A549 (cell line): ENCODE results near the gene WDR75. TPM values are rescaled to one million over a fixed set of nuclear protein-coding genes. Genes with fewer than 3 reads are reported as not detected.
A peak's percentile ranks its signal among the peaks of the same experiment; 100 is the strongest.

Experiments used
- ATAC-seq, 2 experiments: fragments of 200-7000 bp in 1 of 2; fragments of >200 bp in 1 of 2; cut with Nextera tagmentation in 1 of 2; cut with Tn5 transposase in 1 of 2; 3 replicates each; pipeline versions ENCODE4 v1.8.0 to v1.9.1; 2018 to 2020; ENCODE audit warnings: mild to moderate bottlenecking in 1 of 2, moderate library complexity in 1 of 2
- CTCF ChIA-PET: fragments of 300-600 bp; sonication (Branson Sonifier 250); formaldehyde crosslinking; extraction: SDS; loops from one replicate; lab custom pipeline; 2021; ENCODE audit warnings: antibody characterized with exemption, inconsistent platforms; lab: Yijun Ruan, JAX
- POLR2A ChIA-PET: fragments of 350-600 bp; formaldehyde crosslinking; extraction: SDS; loops from one replicate; lab custom pipeline; 2021; ENCODE audit warnings: antibody characterized with exemption, inconsistent platforms; lab: Yijun Ruan, JAX
- DNase-seq, 2 experiments: peaks; one replicate each; pipeline versions ENCODE4 v3.0.0 to v3.0.0-alpha.2; 2011 to 2016; ENCODE audit warnings: low read depth in 1 of 2, low spot score in 1 of 2
- FAIRE-seq: peaks from 2 replicates; lab custom pipeline; 2011; peaks lifted over from hg19 to GRCh38; lab: Jason Lieb, UNC
- H3K27ac ChIP-seq, 2 experiments: fragments of >200 bp; sonication (Bioruptor Twin); formaldehyde crosslinking; 3 replicates each; pipeline ENCODE4 v1.5.1; 2016 to 2017
- H3K4me1 ChIP-seq: fragments of >200 bp; sonication (Bioruptor Twin); formaldehyde crosslinking; 3 replicates; pipeline ENCODE4 v1.6.1; 2016
- H3K4me2 ChIP-seq: fragments of >200 bp; sonication (Bioruptor Twin); formaldehyde crosslinking; 3 replicates; pipeline ENCODE4 v1.6.1; 2016
- H3K4me3 ChIP-seq: fragments of >200 bp; sonication (Bioruptor Twin); formaldehyde crosslinking; 3 replicates; pipeline ENCODE4 v1.5.1; 2016
- H3K9me3 ChIP-seq: fragments of >200 bp; sonication (Bioruptor Twin); formaldehyde crosslinking; 3 replicates; pipeline ENCODE4 v1.6.1; 2016
- CBX8 ChIP-seq: fragments of 200-600 bp; sonication (generic); IDR thresholded peaks from 2 replicates; pipeline ENCODE4 v1.6.1; 2016
- CEBPB ChIP-seq, 2 experiments: fragments of >200 bp in 1 of 2; sonication (Bioruptor Twin) in 1 of 2; formaldehyde crosslinking in 1 of 2; IDR thresholded peaks; 2 replicates each; pipeline ENCODE4 v1.6.1; 2012 to 2016
- CHD2 ChIP-seq: fragments of 150-350 bp; IDR thresholded peaks from 2 replicates; pipeline ENCODE4 v1.6.1; 2014; ENCODE audit warnings: low read length; ENCODE audit not compliant: partially characterized antibody
- CTCF ChIP-seq: fragments of >200 bp; sonication (Bioruptor Twin); formaldehyde crosslinking; IDR thresholded peaks from 3 replicates; pipeline ENCODE4 v1.5.1; 2016
- EHMT2 ChIP-seq: fragments of 200-600 bp; sonication (generic); IDR thresholded peaks from 2 replicates; pipeline ENCODE4 v1.6.1; 2016; ENCODE audit warnings: antibody characterized with exemption, low read depth, mild to moderate bottlenecking, moderate library complexity
- ELK1 ChIP-seq: fragments of 150-350 bp; IDR thresholded peaks from 2 replicates; pipeline ENCODE4 v1.6.1; 2014; ENCODE audit warnings: low read depth, mild to moderate bottlenecking, low read length
- EP300 ChIP-seq, 2 experiments: fragments of >200 bp; sonication (Bioruptor Twin); formaldehyde crosslinking; IDR thresholded peaks; 2 replicates in 1 of 2; 3 replicates in 1 of 2; pipeline ENCODE4 v1.6.1; 2016 to 2017
- ESRRA ChIP-seq: fragments of 150-350 bp; IDR thresholded peaks from 2 replicates; pipeline ENCODE4 v1.6.1; 2014; ENCODE audit warnings: mild to moderate bottlenecking, low read length, borderline replicate concordance
- FOSB ChIP-seq: fragments of 250-450 bp; sonication (Bioruptor Pico); IDR thresholded peaks from 2 replicates; pipeline ENCODE4 v1.5.0; 2020; ENCODE audit warnings: mild to moderate bottlenecking, moderate library complexity
- FOSL2 ChIP-seq, 2 experiments: fragments of 450-650 bp in 1 of 2; fragments of >200 bp in 1 of 2; sonication (Bioruptor Twin) in 1 of 2; formaldehyde crosslinking; IDR thresholded peaks; 2 replicates each; pipeline versions ENCODE4 v1.5.0 to v1.6.1; 2016 to 2020; ENCODE audit warnings: mild to moderate bottlenecking in 1 of 2, moderate library complexity in 1 of 2
- HEYL ChIP-seq: fragments of 250-450 bp; sonication (Bioruptor Pico); IDR thresholded peaks from 2 replicates; pipeline ENCODE4 v1.8.0; 2021; ENCODE audit warnings: mild to moderate bottlenecking, moderate library complexity
- HOXA7 ChIP-seq: fragments of 250-450 bp; sonication (Bioruptor Pico); IDR thresholded peaks from 2 replicates; pipeline ENCODE4 v1.5.0; 2020; ENCODE audit warnings: mild to moderate bottlenecking, moderate library complexity
- HOXB13 ChIP-seq: fragments of 250-450 bp; sonication (Bioruptor Pico); IDR thresholded peaks from 2 replicates; pipeline ENCODE4 v1.5.0; 2020; ENCODE audit warnings: low read depth, mild to moderate bottlenecking, moderate library complexity
- RAD21 ChIP-seq, 2 experiments: fragments of >200 bp in 1 of 2; sonication (Bioruptor Twin) in 1 of 2; formaldehyde crosslinking in 1 of 2; IDR thresholded peaks in 1 of 2; conservative IDR thresholded peaks in 1 of 2; 2 replicates in 1 of 2; 3 replicates in 1 of 2; pipeline ENCODE4 v1.6.1; 2012 to 2018; ENCODE audit warnings: inconsistent platforms in 1 of 2
- RFX5 ChIP-seq: fragments of 450-650 bp; IDR thresholded peaks from 2 replicates; pipeline ENCODE4 v1.7.1; 2014; ENCODE audit warnings: antibody characterized with exemption, mild to moderate bottlenecking, moderate library complexity
- RNF2 ChIP-seq: fragments of 200-600 bp; sonication (generic); IDR thresholded peaks from 2 replicates; pipeline ENCODE4 v1.6.1; 2016; ENCODE audit warnings: low read depth, mild to moderate bottlenecking, antibody characterized with exemption, moderate library complexity, borderline replicate concordance
- SMC3 ChIP-seq: fragments of >200 bp; sonication (Bioruptor Twin); formaldehyde crosslinking; IDR thresholded peaks from 3 replicates; pipeline ENCODE4 v1.6.1; 2018; ENCODE audit warnings: inconsistent platforms
- SREBF2 ChIP-seq: fragments of 450-650 bp; IDR thresholded peaks from 2 replicates; pipeline ENCODE4 v1.6.1; 2014; ENCODE audit warnings: mild to moderate bottlenecking, moderate library complexity
- USF2 ChIP-seq: fragments of 450-650 bp; IDR thresholded peaks from 2 replicates; pipeline ENCODE4 v1.6.1; 2014; ENCODE audit warnings: antibody characterized with exemption
- ZC3H11A ChIP-seq: fragments of 450-650 bp; IDR thresholded peaks from 2 replicates; pipeline ENCODE4 v1.6.1; 2014; ENCODE audit warnings: antibody characterized with exemption, mild to moderate bottlenecking
- ZFP36 ChIP-seq: fragments of 450-650 bp; IDR thresholded peaks from 2 replicates; pipeline ENCODE4 v1.6.1; 2014; ENCODE audit warnings: borderline replicate concordance; ENCODE audit not compliant: partially characterized antibody
- ZNF302 ChIP-seq: fragments of 250-450 bp; sonication (Bioruptor Pico); IDR thresholded peaks from 2 replicates; pipeline ENCODE4 v1.9.0; 2021; ENCODE audit warnings: inconsistent platforms, mild to moderate bottlenecking, moderate library complexity
- ZSCAN20 ChIP-seq: fragments of 250-450 bp; sonication (Bioruptor Pico); IDR thresholded peaks from 2 replicates; pipeline ENCODE4 v1.8.0; 2022; ENCODE audit warnings: mild to moderate bottlenecking, moderate library complexity
- WGBS: methylation state at CpG from one replicate; pipeline ENCODE4 v1.1.6; 2017; ENCODE audit errors: missing lambda C conversion rate; 5-methylcytosine and 5-hydroxymethylcytosine counted together
- polyA plus RNA-seq, 4 experiments: library from polyadenylated mRNA; depleted of rRNA in 3 of 4; stranded (reverse); fragments of >200 nt; fragmentation: RNase III in 1 of 4; extraction: RNeasy Plus Mini Kit Qiagen cat#74134 plus additional on column Dnase treatment in 1 of 4; gene quantifications; 2 replicates in 3 of 4; 3 replicates in 1 of 4; pipeline ENCODE4 v1.2.3, GENCODE V29; 2011 to 2017
- TF ChIP-seq, protein P1 (sequence below): IDR thresholded peaks from 2 replicates; pipeline ENCODE4 v1.6.1; 2012; ENCODE audit warnings: low read depth, borderline replicate concordance
- TF ChIP-seq, protein P2 (sequence below): fragments of >200 bp; sonication (Bioruptor Twin); formaldehyde crosslinking; IDR thresholded peaks from 2 replicates; pipeline ENCODE4 v1.6.1; 2016
- TF ChIP-seq, protein P3 (sequence below): fragments of 250-450 bp; sonication (Bioruptor Pico); IDR thresholded peaks from 2 replicates; pipeline ENCODE4 v1.5.0; 2020; ENCODE audit warnings: low read depth, mild to moderate bottlenecking, moderate library complexity

WDR75 gene
- polyA plus RNA-seq, 2 of the 4 experiments (the other 2 are of a cell fraction), result 65.5 to 122 TPM

- WGBS, result 92% methylated on average over 4 of the region's 4 CpGs
- ChIA-PET CTCF (interaction anchor here (0.8 to 1.5 kb wide), 6 partner anchors 9 to 168 kb away, joined by 3 to 6 read pairs (median 4); partner anchors contain the start of gene SLC40A1), POLR2A (interaction anchor here (0.7 to 1.3 kb wide), 2 partner anchors 115 to 147 kb away, joined by 3 to 5 read pairs; partner anchors contain the start of gene SLC40A1)
- TF ChIP-seq, protein P1, sequence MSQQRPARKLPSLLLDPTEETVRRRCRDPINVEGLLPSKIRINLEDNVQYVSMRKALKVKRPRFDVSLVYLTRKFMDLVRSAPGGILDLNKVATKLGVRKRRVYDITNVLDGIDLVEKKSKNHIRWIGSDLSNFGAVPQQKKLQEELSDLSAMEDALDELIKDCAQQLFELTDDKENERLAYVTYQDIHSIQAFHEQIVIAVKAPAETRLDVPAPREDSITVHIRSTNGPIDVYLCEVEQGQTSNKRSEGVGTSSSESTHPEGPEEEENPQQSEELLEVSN, result no peak
- TF ChIP-seq SREBF2, result no peak
- no peak for TF ChIP-seq HOXB13
- no peak for TF ChIP-seq USF2
- TF ChIP-seq EP300 (IDR thresholded peaks at IDR 0.05), result no peak
- no peak for TF ChIP-seq HEYL (CRISPR knock-in tag)
- TF ChIP-seq CHD2, result no peak
- TF ChIP-seq, protein P2, sequence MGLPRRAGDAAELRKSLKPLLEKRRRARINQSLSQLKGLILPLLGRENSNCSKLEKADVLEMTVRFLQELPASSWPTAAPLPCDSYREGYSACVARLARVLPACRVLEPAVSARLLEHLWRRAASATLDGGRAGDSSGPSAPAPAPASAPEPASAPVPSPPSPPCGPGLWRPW, result no peak
- no peak for TF ChIP-seq FOSB
- TF ChIP-seq FOSL2 (IDR thresholded peaks at IDR 0.05), result no peak
- TF ChIP-seq FOSL2 (CRISPR knock-in tag; IDR thresholded peaks at IDR 0.05), result no peak
- no peak for TF ChIP-seq ZSCAN20 (CRISPR knock-in tag)
- no peak for TF ChIP-seq EHMT2
- TF ChIP-seq ESRRA, result no peak
- TF ChIP-seq RFX5, result no peak
- TF ChIP-seq, protein P3, sequence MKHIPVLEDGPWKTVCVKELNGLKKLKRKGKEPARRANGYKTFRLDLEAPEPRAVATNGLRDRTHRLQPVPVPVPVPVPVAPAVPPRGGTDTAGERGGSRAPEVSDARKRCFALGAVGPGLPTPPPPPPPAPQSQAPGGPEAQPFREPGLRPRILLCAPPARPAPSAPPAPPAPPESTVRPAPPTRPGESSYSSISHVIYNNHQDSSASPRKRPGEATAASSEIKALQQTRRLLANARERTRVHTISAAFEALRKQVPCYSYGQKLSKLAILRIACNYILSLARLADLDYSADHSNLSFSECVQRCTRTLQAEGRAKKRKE (CRISPR knock-in tag), result no peak
- TF ChIP-seq ZC3H11A, result no peak
- no peak for TF ChIP-seq RAD21 (conservative IDR thresholded peaks at IDR 0.05 in 1 of 2, IDR thresholded peaks at IDR 0.05 in 1 of 2)
- no peak for TF ChIP-seq HOXA7 (CRISPR knock-in tag)
- TF ChIP-seq ZFP36, result no peak
- no peak for TF ChIP-seq ELK1
- no peak for DNase-seq
- H3K9me3 ChIP-seq, result no peaks in the 10 kb centered on the region
- no peak for FAIRE-seq
- H3K4me2 ChIP-seq, result no peak overlapping the region
- no peak overlapping the region for H3K4me3 ChIP-seq
- H3K4me1 ChIP-seq, result no peaks in the 10 kb centered on the region
- H3K27ac ChIP-seq, result no peak overlapping the region
- ATAC-seq, result peak; percentile 73 to 75; a peak in 4 of 6 replicates
These were observed 24.8 kb downstream of the WDR75 start for GRCh38 chr2:189466046-189466445.

DNA sequence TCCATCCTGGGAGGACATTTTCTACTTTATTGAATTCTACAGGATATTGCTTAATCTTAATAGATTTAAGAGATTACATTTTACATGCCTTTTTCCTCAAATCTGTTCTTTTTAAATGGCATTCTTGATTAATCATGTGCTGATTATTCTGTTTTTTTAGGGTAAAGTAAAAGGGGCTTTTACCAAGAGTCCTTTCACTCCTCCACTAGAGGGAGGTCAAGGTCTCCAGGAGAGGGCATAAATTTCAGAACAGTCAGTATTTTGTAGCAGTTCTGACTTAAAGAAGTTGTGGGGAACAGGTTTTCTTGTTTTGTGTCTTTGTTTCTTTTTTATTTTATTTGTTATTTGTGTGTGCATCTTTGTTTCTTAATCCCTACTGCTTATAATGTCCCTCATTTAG, 25.4 kb downstream of the WDR75 start:
- POLR2A ChIA-PET, result no interaction called here
- Histone ChIP-seq H3K4me3 (no peak overlapping the region), H3K4me1 (no peaks in the 10 kb centered on the region), H3K4me2 (no peak overlapping the region), H3K27ac (no peak overlapping the region), H3K9me3 (no peaks in the 10 kb centered on the region)
- peak; percentile 86 for TF ChIP-seq CTCF
- no peak for TF ChIP-seq CBX8
- TF ChIP-seq CEBPB (IDR thresholded peaks at IDR 0.05), result no peak
- peak; percentile 88 for TF ChIP-seq SMC3
- TF ChIP-seq ZNF302 (CRISPR knock-in tag), result no peak
- no peak for TF ChIP-seq USF2
- peak; percentile 83 to 89 for TF ChIP-seq RAD21 (conservative IDR thresholded peaks at IDR 0.05 in 1 of 2, IDR thresholded peaks at IDR 0.05 in 1 of 2)
- TF ChIP-seq, protein P1, result no peak
- no peak for TF ChIP-seq RNF2
- ATAC-seq (peak; percentile 69 to 88; a peak in 4 of 6 replicates), DNase-seq (peak; percentile 9 to 51), FAIRE-seq (no peak)
- CTCF ChIA-PET, result interaction anchor here (0.8 to 1.1 kb wide), 3 partner anchors 113 to 194 kb away, joined by 3 read pairs; partner anchors contain the start of gene ASNSD1
